Measurements from ENCODE around the gene PSTPIP2.

- TF ChIP-seq CTCF (IDR thresholded peaks at IDR 0.05) (no peak), POLR2A (IDR thresholded peaks at IDR 0.05) (no peak)
Observed at GRCh38 chr18:46001074-46001473, 71.0 kb downstream of the PSTPIP2 start.

Data from uterus (tissue), 2 donors.